ENCODE results near the gene ERBIN.
"Not testable (repeated sequence)": the region's sequence is repeated elsewhere in the genome, so short reads cannot be mapped to it uniquely, and the experiment has no call there.

GRCh38 chr5:65972896-65973295 lies 46.5 kb downstream of the ERBIN start:
- TF ChIP-seq, protein P1, sequence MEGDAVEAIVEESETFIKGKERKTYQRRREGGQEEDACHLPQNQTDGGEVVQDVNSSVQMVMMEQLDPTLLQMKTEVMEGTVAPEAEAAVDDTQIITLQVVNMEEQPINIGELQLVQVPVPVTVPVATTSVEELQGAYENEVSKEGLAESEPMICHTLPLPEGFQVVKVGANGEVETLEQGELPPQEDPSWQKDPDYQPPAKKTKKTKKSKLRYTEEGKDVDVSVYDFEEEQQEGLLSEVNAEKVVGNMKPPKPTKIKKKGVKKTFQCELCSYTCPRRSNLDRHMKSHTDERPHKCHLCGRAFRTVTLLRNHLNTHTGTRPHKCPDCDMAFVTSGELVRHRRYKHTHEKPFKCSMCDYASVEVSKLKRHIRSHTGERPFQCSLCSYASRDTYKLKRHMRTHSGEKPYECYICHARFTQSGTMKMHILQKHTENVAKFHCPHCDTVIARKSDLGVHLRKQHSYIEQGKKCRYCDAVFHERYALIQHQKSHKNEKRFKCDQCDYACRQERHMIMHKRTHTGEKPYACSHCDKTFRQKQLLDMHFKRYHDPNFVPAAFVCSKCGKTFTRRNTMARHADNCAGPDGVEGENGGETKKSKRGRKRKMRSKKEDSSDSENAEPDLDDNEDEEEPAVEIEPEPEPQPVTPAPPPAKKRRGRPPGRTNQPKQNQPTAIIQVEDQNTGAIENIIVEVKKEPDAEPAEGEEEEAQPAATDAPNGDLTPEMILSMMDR (conservative IDR thresholded peaks at IDR 0.05 in 1 of 2, IDR thresholded peaks at IDR 0.05 in 1 of 2; ENCODE audit: low read depth in 1 of 2, low read length in 2 of 2) = not testable (repeated sequence)
- not testable (repeated sequence) for TF ChIP-seq EZH2 (IDR thresholded peaks at IDR 0.05; ENCODE audit: low read length, missing control alignments)

Measured in fibroblast of lung (primary cell).